Lower lobe of right lung (tissue), 2 donors: ENCODE measurements around the gene CWC27. TPM values are rescaled to one million over a fixed set of nuclear protein-coding genes. Genes with fewer than 3 reads are reported as not detected.

Source experiments
- ATAC-seq, 2 donors: fragments of 200-7000 bp; cut with Tn5 transposase; one replicate each; pipeline ENCODE4 v1.9.1; 2020 to 2022; ENCODE audit warnings: mild to moderate bottlenecking in 2 of 2, moderate library complexity in 2 of 2
- DNase-seq: peaks from one replicate; pipeline ENCODE4 v3.0.0-alpha.2; 2020
- H3K27ac ChIP-seq: fragments of 200-600 bp; one replicate; pipeline ENCODE4 v1.8.0; 2022
- H3K27me3 ChIP-seq: fragments of 200-600 bp; one replicate; pipeline ENCODE4 v1.8.0; 2022; ENCODE audit warnings: low read depth
- H3K36me3 ChIP-seq: fragments of 200-600 bp; one replicate; pipeline ENCODE4 v1.8.0; 2022; ENCODE audit warnings: mild to moderate bottlenecking
- H3K4me1 ChIP-seq: fragments of 200-600 bp; one replicate; pipeline ENCODE4 v1.8.0; 2022
- H3K4me3 ChIP-seq: fragments of 200-600 bp; one replicate; pipeline ENCODE4 v1.8.0; 2022; ENCODE audit warnings: mild to moderate bottlenecking
- H3K9me3 ChIP-seq: fragments of 200-600 bp; one replicate; pipeline ENCODE4 v1.8.0; 2022
- intact Hi-C: fragments of 100-400 bp; cut with DNase I; formaldehyde crosslinking; loops from one replicate; pipeline ENCODE4 v1.11.0; 2022
- total RNA-seq: library from RNA; stranded (reverse); fragmentation: NEBNext Ultra II Directional; extraction: Animal tissue kit (Norgen Biotek cat#: 25700); gene quantifications from one replicate; pipeline ENCODE4 v1.2.1, GENCODE V29; 2021
- TF ChIP-seq, protein P1 (sequence below): fragments of 200-600 bp; IDR thresholded peaks from one replicate; pipeline ENCODE4 v1.8.0; 2022; ENCODE audit warnings: antibody characterized with exemption, mild to moderate bottlenecking
- donor health status: DM: no; HTN: yes; CAD: no; lungs with severe emphysema.

The CWC27 gene
- total RNA-seq, 1 donor from 2014 or later, result 17.3 TPM

DNA sequence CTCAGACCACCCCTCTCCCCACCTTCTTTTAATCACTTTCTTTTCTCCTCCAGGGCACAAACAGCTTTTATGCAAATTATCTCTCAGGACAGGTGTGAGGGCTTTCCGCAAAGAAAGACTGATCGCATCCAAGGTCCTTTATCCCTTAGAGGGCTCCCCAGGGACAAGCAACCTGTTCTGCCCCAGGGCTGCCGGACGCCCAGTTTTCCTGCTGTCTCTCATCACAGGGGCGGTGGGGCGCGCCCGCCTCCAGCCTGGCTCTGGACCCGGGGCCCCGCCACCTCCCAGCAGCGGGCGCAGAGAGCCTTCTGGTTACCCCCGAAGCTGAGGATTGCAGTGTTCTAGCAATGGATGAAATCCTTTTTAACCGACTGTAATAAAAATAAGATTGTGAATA is 266.1 kb downstream of the CWC27 start:
- H3K27me3 ChIP-seq, result no peaks in the 10 kb centered on the region
- intact Hi-C loops, result no loop called here
- no peaks in the 10 kb centered on the region for H3K9me3 ChIP-seq
- DNase-seq (no peak), ATAC-seq (no peak)
- peaks cover 30% of the 10 kb centered on the region for H3K4me1 ChIP-seq
- H3K27ac ChIP-seq, result peak overlapping the region; percentile 88
- H3K36me3 ChIP-seq, result no peaks in the 10 kb centered on the region
- TF ChIP-seq, protein P1, sequence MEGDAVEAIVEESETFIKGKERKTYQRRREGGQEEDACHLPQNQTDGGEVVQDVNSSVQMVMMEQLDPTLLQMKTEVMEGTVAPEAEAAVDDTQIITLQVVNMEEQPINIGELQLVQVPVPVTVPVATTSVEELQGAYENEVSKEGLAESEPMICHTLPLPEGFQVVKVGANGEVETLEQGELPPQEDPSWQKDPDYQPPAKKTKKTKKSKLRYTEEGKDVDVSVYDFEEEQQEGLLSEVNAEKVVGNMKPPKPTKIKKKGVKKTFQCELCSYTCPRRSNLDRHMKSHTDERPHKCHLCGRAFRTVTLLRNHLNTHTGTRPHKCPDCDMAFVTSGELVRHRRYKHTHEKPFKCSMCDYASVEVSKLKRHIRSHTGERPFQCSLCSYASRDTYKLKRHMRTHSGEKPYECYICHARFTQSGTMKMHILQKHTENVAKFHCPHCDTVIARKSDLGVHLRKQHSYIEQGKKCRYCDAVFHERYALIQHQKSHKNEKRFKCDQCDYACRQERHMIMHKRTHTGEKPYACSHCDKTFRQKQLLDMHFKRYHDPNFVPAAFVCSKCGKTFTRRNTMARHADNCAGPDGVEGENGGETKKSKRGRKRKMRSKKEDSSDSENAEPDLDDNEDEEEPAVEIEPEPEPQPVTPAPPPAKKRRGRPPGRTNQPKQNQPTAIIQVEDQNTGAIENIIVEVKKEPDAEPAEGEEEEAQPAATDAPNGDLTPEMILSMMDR, result no peak
- H3K4me3 ChIP-seq, result peak overlapping the region; percentile 60

DNA sequence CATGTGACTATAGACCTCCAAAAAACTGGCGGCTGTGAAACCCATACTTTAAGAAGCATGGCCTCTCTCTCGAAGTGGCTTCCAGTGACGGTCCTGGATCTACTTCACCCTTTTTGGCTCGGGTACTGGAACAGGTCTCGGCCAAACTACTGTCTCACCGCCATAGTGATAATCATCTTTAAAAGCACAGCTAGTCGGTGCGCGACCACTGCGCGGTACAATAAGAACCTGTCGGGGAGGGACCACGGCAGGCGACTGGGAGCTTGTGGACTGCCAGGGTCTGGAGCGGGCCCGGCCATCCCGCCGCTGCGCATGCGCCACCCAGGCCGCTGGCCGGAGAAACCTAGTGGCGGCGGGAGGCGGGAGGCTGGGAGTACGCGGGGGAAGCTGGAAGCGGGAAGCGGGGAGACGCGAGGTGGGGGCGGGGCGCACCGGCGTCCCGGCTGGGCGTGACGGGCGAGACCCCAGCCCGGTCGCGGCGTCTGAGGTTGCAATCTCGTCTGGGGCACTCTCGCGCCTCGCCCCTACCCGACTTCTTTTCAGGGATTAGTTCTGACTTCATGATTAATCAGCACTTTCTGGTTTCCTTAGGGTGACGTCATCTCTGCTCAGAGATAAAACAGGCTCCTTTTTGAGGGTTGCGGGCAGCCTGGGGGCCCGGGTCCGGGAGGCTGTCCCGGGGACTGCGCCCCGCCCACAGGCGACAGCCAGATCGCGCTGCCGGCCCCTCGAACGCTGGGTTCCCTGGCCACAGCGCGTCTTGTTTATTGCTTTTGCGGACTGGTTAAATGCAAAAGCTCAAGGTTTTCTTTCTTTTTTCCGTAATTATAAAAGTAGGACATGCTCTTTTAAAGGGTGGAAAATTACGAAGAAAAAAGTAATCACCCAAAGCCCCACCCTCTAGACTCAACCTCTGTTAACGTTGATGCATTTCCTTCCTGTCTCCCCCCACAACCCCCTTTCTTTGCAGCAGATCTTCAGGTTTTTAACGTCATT is 266.8 kb downstream of the CWC27 start:
- Histone ChIP-seq H3K27ac (peak overlapping the region; percentile 88), H3K4me3 (peak overlapping the region; percentile 60), H3K36me3 (no peaks in the 10 kb centered on the region), H3K4me1 (peaks cover 30% of the 10 kb centered on the region), H3K27me3 (no peaks in the 10 kb centered on the region), H3K9me3 (no peaks in the 10 kb centered on the region)
- TF ChIP-seq, protein P1, result no peak
- intact Hi-C loops, result no loop called here
- DNase-seq (peak; percentile 91), ATAC-seq (peak; percentile 95 to 98)

DNA sequence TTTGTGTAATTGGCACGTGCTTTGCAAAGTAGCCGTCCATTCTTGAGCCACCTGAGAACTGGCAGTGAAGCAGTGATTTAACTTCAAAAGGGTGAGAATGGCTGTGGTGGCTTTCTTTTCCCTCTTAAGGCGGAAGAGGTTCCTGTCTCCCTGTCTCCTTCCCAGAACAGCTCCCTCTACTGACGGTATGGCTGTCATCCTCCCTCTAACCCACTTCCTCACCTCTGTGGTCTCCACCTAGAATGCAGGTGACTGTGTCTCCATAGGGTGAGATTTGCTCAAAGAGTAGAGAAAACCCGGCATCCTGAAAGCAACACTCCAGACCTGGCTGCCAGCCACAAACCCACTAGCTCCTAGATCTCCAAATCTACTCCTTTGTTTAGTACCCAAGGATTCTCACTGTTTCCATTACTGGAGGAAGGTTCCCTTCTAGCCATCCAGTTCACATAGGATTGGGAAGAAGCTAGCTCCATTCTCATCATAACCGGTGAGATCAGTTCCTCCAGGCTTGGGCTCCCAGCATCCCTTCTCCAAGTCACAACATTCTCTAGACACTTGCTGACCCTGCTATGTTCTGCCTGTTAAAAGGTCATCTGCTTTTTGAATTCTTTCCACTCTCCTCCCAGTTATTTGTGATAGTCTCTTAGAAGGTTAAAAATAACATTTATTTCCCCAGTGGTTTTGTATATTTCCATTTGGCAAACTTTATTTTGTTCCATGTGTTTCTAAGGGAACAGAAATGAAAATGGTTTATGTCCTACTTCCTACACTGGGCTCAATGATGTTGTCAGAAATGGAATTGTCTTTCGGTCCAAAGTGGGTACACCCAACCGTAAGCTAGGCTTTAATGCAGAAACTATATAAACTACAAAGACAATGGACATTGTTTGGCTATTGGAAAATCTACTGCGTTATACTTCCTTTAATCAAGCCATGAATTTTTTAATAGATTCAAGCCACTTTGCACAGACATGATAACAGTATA is 269.4 kb downstream of the CWC27 start:
- Histone ChIP-seq H3K27me3 (no peaks in the 10 kb centered on the region), H3K9me3 (no peaks in the 10 kb centered on the region), H3K36me3 (no peaks in the 10 kb centered on the region), H3K4me1 (peaks cover 30% of the 10 kb centered on the region), H3K27ac (peak overlapping the region; percentile 88), H3K4me3 (no peak overlapping the region)
- DNase-seq, result no peak
- TF ChIP-seq, protein P1, result peak; percentile 28
- intact Hi-C loops, result no loop called here
- ATAC-seq, result no peak

DNA sequence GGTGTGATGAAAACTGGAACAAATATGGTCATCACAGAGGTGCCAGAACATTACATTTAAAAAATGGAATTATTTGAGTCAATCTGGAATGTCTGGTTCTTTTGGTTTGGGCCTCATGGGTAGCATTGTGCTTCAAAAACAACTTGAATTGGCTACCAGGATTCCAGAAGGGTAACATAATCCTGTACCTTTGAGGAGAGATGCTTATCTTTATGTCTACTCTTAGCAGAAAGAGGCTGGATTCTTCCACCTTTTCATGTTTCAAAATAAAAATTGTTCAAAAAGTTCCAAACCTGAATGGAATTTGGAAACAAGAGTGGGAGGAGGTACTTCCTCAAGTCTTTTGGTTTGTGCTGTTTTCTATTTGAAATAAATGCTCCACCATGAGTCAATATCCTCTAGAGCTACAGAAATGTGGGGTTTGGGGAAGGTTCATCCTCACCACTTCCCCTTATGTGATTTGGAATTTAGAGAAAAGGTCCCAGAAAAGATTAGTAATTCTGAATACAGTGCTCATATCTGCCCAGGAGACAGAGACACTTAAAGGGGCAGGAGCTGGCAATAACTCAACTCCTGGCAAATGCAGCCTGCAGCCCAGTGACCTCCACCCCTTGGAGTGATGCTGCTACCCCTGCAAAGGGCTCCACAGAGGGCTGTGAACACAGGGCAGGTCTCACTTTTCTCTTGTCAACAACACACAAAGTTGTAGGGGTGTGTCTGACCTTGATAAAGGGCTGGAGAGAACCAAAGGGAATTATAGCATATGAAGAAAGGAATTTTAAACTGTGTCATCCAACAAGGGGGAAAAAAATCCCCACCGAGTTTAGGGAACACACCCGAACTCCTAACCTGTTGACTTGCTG is 272.8 kb downstream of the CWC27 start:
- intact Hi-C loops, result no loop called here
- Histone ChIP-seq H3K36me3 (no peaks in the 10 kb centered on the region), H3K4me1 (peaks cover 17% of the 10 kb centered on the region), H3K9me3 (no peaks in the 10 kb centered on the region), H3K27me3 (no peaks in the 10 kb centered on the region), H3K4me3 (no peak overlapping the region), H3K27ac (no peak overlapping the region)
- ATAC-seq, result peak; percentile 62 to 72
- no peak for DNase-seq
- TF ChIP-seq, protein P1, result no peak
